Neural progenitor cell (in vitro differentiated cells): ENCODE measurements around the gene HOXC10.

ENCODE experiments used
- EZH2 ChIP-seq: fragments of 200-600 bp; sonication (generic); IDR thresholded peaks from 2 replicates; pipeline ENCODE4 v1.6.1; 2017; ENCODE audit warnings: antibody characterized with exemption, mild to moderate bottlenecking, moderate library complexity
- EZH2phosphoT487 ChIP-seq: fragments of 200-600 bp; sonication (generic); IDR thresholded peaks from 2 replicates; pipeline ENCODE4 v1.6.1; 2017; ENCODE audit warnings: antibody characterized with exemption
- TF ChIP-seq, protein P1 (sequence below): fragments of 200-600 bp; sonication (generic); IDR thresholded peaks from 2 replicates; pipeline ENCODE4 v1.5.1; 2017; ENCODE audit warnings: antibody characterized with exemption, mild to moderate bottlenecking

DNA sequence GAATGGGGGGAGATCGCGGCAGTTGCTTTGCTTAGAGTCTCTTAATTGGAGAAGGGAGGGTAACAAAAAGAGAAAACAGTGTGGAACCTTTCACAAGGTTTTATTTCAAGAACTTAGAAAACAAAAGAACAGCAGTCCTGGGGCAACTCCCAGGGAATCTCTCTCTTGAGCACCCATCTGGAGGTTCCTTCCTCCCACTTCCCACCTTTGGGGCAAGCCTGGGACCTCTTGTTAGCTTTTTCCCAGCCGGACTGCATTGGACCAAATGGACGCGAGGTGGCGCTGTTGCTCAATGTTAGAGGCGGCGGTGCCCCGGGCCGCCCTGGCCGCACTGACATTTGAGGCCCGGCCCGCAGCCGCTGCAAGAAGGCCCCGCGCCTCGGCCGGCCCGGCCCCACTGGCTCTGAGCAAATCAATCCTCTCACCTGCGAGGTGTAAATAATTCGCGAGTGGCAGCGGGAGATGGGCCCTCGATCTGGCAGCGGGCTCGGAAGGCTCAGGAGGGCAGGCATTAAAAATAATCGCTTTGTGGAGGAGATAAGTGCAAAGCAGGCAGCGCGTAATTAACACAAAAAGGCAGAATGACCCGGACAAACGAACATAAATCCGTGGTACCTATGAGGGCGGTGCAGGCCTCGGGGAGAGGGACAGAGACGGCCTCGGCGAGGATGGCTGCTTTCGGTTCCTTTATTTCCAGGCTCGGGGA is 21.1 kb downstream of the HOXC10 start:
- TF ChIP-seq EZH2 (peak; percentile 97), EZH2phosphoT487 (peak; percentile 86)
- TF ChIP-seq, protein P1, sequence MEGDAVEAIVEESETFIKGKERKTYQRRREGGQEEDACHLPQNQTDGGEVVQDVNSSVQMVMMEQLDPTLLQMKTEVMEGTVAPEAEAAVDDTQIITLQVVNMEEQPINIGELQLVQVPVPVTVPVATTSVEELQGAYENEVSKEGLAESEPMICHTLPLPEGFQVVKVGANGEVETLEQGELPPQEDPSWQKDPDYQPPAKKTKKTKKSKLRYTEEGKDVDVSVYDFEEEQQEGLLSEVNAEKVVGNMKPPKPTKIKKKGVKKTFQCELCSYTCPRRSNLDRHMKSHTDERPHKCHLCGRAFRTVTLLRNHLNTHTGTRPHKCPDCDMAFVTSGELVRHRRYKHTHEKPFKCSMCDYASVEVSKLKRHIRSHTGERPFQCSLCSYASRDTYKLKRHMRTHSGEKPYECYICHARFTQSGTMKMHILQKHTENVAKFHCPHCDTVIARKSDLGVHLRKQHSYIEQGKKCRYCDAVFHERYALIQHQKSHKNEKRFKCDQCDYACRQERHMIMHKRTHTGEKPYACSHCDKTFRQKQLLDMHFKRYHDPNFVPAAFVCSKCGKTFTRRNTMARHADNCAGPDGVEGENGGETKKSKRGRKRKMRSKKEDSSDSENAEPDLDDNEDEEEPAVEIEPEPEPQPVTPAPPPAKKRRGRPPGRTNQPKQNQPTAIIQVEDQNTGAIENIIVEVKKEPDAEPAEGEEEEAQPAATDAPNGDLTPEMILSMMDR: peak; percentile 98
